GM18868 (cell line): Measurements from ENCODE around the gene STARD13.

Experiments
- ATAC-seq: cut with Tn5 transposase; IDR thresholded peaks from one replicate; pipeline ENCODE4 v1.9.1; 2021; ENCODE audit warnings: mild to moderate bottlenecking, moderate library complexity; ENCODE audit not compliant: unreplicated experiment

STARD13 gene

DNA sequence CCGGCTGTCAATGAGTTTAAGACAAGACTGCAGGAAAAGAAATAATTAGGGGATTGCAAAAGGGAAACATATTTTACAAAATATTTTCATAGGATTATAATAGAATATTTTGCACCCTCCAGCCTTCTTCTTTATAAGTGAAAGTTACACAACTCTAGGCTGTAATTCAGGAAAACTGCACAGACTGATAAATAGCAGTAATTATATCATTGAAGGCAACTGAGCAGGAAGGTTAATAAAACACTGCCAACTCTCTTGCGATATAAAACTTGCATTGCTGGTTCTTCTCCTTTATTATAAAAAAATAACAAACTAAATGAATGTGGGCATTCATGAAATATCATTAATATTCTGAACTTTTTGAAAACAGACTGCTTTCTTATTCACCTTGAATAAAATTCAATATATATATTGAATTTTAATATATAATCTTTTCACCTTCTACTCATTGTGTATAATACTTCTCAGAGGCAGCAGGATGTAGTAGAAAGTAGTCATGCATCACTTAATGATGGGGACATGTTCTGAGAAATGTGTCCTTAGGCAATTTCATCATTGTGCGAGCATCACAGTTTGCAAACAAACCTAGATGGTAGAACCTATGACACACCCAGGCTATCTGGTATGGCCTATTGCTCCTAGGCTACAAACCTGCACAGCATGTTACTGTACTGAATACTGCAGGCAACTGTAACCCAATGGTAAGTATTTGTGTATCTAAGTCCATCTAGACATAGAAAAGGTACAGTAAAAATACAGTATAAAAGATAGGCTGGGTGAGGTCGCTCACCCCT is 24.9 kb upstream of the STARD13 start:
- no peak for ATAC-seq

DNA sequence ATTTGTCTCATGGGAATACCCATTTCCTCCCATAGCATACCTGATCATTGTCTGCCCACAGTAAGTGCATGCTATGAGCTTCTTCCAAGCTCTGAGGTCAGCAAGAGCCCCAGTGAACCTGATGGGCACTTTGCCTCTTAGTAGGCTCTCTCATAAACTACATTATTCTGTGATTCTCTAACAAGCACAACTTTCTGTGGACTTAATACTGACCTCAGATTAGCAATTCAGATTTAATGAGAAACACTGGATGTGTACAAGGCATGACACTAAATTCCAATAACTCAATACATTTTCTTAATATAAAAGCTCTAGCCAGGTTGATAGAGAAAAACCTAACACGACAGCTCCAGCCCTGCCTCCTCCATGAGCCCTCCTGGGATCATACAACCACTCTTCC is 23.3 kb upstream of the STARD13 start:
- no peak for ATAC-seq

DNA sequence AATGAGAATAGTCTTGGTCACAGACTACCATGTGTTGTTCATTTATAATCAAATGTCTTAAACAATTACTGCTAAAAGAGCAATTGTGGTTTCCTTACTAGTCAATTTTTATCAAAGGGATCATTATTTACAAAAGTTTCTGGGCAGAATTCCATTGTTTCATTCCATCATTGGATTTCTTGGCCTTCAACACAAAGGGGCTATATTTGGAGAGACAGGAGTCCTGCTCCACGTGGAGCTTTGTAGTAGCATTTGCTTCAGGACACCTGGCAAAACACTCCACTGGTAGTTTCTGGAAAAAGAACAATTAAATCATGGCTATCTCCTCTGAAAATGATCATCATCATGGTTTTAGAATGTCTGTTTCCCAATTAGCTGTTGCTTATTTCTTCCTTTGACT is 22.3 kb upstream of the STARD13 start:
- ATAC-seq: no peak

DNA sequence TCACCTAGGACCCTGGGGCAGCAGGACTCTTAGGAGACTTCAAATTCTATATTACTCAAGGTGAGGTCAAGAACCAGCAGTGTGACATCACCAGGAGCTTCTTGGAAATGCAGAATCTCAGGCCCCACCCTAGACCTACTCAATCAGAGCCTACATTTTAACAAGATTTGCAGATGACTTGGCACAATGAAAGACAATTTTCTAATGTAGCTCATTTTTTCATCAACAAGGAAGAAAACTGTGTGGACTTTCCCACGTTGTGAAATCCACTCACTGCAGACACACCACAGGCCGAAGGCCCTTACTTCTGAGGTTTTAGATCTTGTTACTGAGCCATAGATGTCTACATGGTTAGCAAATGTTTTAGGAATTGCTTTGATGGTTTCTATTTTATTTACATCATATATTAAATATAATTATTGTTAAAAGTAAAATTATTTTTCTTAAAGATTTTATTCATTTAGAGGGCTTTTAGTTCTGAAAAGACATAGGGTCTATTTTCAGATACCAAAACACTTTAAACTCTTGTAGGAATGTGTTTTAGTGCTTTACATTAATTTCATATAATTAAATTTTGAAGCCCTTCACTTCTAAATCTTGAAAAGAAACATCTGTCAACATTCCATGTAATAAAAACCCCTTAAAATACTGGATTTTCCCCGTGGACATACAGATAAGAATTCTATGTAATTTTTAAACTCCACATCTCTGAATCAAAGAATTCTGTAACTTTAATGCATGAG is 18.5 kb upstream of the STARD13 start:
- ATAC-seq: no peak

DNA sequence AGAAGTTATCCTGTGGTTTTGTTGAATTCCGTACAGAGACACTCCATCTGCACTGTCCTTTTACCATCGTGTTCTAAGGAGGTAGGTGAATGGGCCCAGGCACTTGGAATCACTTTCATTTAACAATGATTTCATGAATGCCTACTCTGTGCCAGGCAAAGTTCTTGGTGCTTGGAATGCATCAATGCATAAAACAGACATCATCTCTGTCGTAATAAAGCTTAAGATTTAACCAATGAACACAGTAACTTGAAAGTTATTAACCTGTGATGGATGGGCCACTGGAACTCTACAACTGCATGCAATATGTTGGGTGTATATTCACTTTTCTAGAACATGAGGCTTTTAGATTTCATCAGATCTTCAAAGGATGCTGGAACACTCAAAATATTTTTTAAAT is 14.1 kb upstream of the STARD13 start:
- no peak for ATAC-seq

DNA sequence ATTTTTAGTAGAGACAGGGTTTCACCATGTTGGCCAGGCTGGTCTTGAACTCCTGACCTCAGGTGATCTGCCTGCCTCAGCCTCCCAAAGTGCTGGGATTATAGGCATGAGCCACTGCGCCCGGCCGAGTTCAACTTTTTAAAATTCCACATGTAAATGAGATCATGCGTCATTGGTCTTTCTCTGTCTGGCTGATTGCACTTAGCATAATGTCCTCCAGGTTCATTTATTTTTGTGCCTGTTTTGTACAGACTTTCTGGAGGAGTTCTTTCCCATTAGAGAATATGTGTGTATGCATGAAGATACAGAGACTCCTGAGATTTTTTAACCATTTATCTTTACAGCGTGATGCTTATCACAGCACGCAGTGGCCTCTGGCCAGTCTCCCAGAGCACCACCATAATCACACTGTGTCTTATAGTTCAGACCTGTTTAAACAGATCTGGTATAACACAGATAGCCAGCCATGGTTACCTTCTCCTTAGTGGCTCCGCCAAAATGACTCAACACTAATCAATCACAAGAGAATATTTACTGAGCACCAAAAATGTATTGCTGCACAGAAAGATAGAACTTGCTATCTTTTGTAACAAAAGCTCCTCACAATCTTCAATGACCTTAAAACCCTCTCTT is 11.4 kb upstream of the STARD13 start:
- no peak for ATAC-seq

DNA sequence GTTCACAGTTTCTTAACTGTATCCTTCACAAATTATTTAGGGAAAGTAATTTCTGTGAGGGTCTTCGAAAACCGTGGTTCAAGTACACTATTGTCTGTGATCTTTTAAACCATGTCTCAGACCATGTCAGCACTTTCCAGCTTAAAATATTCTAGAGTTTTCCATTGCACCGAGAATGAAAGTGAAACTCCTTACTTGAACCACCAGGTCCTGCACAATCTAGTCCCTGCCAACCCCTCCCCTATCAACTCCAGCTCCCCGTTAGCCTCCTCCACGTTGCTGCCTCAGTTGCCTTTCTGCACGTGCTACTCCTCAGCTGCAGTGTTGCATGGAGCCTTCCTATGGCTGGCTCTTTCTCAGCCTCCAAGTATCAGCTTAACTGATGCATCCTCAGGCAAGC is 7.2 kb upstream of the STARD13 start:
- no peak for ATAC-seq

DNA sequence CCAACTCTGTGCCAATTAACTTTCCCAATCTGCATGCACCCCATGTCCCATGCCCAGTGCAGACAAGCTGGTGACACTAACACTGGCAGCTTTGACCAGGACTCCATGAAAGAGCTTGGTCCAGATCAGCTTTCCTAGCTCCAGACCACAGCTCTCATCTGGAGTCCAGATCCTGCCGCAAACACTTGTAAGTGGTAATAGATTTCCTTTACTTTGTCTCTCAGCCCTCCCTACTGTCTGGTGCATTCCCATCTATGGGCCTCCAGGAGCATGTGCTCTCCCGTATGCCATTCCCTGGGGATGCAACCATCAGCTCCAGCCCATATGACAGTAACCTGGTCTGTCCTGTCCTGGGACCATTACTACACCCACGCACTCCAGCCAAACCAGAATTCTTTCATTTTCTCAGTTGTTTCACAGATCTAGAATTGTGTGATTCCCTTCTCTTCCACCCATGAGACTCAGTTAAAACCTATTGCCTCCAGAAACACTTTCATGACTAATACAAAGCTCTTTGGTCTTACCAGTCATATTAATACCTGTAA is 4.9 kb upstream of the STARD13 start:
- ATAC-seq: no peak

DNA sequence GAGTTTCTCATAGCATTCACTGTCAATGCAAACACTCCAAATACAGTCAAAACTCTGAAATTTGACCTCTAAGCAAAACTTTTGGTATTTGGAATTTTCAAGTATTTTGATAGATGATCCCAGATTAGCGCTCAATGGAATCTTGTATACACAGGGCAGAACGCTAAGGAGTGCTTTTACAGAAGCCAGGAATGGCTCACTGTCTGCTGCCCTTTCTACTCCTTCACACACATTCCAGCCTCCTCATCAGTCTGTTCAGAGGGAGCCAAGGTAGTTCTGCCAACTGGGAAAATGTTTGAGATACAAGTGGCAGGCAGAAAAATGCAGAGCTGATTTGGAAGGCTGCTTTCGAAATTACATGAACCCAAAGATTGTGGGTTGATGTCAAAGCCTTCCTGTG is 4.4 kb upstream of the STARD13 start:
- no peak for ATAC-seq

DNA sequence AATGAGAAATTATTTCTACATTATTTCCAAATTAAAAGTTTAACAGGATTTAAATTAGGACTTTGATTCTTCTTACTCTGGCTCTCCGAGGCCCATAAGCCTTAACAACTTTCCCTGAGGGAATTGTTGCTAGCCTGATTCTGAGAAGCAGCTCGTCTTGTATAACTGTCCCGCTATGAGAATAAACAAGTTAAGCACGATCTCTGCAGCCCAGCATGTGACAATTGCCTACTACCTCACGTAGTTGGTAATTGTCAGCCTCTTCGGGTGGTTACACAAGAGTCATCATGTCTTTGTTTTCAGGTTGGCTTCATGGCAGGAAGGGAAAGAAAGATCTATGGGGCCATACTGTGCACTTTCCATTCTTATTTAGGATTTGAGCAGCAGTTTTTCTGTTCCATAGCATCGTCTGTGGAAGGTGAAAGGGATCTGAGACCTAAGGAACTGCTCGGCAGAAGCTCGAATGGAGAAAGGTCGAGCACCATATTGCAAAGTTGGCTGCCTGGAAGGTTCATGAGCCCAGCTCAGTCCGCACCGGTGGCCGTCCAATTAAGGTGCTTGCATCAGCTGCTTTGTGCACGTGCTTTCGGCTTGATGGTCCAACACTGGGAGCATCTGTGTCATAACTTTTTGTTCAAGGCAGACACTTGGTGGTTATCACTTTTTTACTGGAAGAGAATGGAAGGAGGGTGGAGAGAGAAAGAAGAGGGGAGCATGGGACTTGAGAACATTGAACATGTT is 1.8 kb upstream of the STARD13 start:
- no peak for ATAC-seq

DNA sequence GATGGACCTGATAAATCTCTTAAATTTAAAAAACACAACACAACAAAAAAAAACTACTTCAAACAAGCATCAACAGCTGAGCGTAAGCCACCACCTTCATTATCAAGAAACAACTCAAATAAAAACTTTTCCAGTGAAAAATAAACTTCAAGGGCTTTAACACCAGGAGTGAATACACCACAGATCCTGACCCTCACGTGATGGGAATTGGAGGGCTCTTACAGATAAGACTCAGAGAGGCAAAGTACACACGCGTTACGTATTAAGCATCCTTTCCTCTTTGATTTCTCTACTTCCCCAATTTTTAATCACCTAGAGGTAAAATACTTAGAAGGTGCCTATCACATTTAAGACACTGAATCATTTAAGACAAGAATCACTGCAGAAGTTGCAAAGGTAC is 573 bp upstream of the STARD13 start:
- ATAC-seq: no peak

DNA sequence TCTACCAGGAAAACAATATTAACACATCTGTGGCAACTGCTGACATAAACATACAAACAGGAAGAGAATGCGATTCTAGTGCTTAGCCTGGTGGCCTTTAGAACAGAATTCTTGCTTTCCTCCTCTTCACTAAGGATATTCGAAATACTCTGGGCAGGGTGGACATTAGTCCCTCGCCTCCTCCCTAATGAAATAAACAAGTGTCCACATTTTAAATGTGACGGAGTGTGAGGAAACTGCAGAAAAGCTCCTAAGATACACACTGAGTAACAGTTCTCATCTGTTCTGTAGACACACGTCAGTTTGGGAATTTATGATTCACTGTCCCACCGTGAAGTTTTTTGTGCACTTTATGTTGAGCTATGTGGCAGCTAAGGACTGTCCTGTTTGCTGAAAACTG is 639 bp downstream of the STARD13 start:
- ATAC-seq: peak; percentile 16

DNA sequence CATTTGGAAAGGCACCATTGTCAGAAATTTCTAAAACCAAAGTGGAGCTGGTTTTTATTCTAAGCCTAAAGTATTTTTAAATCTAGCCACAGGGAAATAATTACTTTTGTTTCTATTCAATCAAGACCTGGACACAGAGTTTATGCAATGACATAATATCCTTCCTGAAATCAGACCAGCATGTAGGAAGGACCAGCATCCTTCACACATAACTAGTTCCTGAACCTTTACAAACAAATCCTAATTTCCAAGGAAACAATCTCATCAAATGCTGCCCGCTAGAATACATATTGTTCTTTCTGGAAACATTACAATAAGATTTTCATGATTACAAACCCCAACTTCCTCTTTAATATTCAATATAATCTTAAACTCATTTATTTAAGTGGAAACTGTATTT is 1.5 kb downstream of the STARD13 start:
- no peak for ATAC-seq

DNA sequence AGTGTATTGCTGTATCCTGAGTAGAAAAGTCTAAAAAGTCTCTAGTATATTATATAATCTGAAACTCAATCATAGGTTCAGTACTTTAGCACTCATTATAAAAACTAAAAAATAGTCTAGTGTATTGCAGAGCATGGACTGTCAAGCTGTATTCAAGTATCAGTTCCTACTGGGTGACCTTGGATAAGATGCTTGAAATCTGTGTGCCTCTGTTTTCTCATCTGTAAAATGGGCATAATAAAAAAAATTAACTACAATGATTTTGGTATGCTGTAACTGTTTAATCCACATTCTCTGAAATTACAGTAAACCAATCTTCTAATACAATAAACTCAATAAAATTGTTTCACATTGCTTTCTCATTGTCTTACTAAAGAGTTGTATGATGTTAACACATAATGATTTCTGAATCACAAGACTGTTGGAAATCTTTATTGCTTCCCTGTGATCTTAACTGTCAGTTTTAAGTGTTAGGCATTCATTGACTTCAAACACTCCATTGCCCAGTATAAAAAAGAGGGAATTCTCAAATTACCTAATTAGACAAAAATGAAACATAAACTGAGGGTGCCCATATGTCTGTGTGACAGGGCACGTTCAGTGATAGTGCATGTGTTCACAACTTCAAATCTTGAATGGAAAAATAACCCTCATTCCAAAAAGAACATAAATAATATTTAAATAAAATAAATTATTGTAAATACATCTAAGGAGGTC is 2.2 kb downstream of the STARD13 start:
- ATAC-seq: no peak

DNA sequence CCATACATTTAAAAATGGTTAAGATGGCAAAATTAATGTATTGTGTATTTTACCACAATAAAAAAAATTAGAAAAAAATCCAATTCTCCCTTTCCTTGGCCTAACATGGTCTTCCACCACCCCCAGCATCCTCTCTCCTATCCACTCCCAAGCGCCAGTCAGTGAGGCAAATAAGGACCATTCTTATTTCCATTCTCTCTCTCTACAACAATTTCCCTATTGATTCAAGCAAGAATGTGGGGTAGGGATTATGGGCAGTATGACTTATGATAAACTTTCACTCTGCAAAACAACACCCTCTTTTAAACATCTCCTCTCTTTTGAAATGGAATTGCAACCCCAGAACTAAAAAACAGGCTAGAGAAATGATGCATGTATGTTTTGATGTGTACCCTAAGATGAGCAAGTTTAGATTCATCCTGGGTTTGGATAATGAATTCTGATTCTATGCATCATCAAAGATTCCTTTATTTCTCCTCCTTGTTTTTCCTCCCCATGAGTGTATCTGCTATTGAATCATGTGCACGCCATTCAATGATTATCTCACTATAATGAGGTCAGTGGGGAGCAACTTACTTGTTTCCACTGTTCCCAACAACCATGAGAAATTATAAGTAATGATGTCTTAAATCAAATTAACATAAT is 3.5 kb downstream of the STARD13 start:
- no peak for ATAC-seq

DNA sequence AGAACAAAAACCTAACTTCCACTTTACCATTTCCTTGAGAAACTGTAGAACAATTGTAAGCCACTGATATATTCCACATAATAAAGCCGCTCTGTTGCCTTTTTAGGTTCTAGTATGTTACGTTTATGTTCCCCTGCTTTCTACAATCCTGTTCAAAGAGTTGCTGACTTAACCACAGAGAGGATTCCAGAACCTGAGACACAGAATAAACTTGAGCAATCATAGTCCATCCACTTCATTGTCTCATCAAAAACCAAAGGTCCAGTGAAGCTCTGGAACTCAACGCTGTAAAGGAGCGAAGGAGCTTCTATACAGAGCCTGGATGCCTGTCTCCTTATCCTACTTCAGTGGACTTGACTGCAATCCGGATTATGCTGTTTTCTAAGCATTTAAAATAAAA is 4.6 kb downstream of the STARD13 start:
- ATAC-seq: no peak

DNA sequence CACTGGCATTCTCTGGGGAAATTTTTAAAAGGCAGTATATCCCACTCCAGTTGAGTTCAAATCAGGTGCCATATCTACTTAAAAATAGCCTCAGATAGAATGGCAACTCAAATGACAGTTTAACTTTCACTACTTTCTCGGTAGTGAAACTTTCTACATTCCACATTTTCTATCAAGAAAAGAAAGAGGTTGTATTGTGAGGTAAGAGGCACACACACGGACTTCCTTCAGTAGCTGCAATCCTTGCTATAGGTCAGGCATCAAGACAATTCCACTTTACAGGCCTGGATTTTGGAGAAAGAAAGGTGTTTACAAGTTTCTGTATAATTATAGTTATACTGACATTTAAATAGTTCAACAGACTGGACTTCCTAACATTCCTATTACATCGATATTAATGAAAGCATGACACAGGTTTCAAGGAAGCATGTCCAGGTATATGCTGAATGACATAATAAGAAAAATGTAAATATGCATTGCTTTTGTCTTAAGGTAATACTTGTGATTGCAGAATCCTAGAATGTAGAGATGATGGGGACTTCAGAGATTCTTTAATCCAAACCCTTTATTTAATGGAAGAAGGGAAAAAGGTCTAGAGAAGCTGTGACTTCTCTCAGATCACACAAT is 5.2 kb downstream of the STARD13 start:
- ATAC-seq: no peak

DNA sequence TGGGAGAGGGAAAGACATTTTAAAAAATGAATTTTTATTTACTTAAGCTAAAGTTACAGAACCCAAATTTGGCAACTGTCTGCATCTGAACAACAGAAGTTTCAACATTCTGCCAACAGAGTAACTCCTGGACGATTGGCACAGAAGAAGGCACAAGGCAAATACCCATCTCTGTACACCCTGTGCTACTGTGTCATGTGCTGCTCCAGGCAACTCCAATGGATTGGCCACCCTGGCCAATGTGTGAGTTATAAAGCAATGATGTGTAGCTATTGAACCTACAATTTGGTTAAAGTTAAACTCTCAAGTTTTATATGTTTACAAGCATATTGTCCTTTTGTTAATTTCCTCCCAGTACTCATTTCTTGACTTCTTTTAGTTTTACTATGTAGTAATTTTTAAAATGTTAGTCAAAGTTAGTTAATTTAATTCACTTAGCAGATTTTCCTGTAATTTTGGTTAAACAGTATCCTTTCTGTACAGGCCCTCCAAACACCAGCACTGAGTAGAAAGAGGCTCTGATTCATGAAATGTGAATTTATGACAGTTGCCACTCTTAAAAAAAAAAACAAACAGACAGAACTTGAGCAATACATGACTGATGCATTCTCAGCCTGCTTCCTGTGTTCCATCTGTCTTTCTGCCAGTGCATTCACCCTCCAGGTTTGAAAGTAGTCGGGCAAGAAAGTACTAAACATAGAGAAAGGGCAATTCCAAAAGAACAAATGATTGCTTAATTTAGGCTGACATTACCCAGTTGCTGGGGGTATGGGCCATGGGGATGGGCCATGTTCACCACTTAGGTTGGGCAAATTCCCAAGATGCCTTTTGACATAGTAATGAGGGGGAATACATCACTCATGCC is 5.9 kb downstream of the STARD13 start:
- ATAC-seq: no peak

DNA sequence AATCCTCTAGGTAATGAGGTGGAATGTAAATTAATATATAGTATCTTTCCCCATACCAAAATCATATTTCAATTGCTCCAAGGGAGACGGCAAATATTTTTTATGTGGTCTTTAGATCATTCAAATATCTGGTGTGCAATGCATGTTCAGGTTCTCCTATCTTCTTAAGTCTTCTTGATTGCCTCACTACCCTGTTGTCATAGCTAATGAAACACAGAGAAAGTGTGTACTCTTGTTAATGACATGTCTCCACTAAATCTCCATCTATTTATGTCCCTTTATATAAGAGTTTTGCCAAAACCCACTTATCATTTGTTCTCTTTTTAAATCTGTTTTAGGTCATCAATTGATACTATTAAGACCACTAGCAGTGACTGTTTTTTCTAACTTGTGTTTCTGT is 6.6 kb downstream of the STARD13 start:
- no peak for ATAC-seq
